Lower leg skin (tissue), 3 donors: ENCODE results near the gene SP1.

Experiments used
- POLR2A ChIP-seq, 2 donors: fragments of 450-650 bp; IDR thresholded peaks; one replicate each; pipeline ENCODE4 v1.6.1; 2016 to 2017; ENCODE audit warnings: antibody characterized with exemption in 2 of 2, mild to moderate bottlenecking in 1 of 2, moderate library complexity in 1 of 2
- TF ChIP-seq, protein P1 (sequence below), 3 donors: fragments of 450-650 bp; IDR thresholded peaks; one replicate each; pipeline ENCODE4 v1.5.1; 2016; ENCODE audit warnings: antibody characterized with exemption in 3 of 3, mild to moderate bottlenecking in 3 of 3, moderate library complexity in 2 of 3

DNA sequence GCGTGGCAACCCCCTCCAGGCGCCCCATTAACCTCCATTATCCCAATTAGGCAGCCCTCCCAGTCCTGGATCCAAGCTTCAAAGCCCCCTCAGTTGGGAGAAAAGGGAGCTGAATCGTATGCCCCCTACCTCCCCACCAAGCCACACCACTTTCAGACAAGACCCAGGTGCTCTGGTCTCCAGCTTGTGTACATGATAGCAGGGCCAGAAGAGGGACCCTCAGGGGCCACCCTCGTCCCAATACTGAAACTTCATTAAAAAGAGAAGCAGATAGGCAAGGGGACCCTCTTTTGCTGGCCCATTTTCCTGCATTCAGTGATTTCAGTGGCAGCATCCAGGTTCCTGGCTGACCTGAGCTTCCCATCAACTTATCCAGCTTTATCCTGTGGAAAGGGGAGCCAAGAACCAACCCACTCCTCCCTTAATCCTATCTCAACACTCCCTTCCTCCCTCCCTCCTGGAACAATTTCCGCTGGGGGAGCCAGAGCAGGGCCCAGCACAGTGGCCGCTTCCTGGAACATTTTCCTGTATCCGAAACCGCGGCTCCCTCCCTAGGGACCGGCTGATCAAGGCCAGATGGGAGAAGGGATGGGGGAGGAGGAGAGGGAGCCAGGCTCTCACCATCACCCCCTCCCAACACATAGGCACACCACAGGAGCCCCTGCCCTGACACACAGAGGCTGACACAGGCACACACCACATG, 34.3 kb upstream of the SP1 start:
- TF ChIP-seq, protein P1, sequence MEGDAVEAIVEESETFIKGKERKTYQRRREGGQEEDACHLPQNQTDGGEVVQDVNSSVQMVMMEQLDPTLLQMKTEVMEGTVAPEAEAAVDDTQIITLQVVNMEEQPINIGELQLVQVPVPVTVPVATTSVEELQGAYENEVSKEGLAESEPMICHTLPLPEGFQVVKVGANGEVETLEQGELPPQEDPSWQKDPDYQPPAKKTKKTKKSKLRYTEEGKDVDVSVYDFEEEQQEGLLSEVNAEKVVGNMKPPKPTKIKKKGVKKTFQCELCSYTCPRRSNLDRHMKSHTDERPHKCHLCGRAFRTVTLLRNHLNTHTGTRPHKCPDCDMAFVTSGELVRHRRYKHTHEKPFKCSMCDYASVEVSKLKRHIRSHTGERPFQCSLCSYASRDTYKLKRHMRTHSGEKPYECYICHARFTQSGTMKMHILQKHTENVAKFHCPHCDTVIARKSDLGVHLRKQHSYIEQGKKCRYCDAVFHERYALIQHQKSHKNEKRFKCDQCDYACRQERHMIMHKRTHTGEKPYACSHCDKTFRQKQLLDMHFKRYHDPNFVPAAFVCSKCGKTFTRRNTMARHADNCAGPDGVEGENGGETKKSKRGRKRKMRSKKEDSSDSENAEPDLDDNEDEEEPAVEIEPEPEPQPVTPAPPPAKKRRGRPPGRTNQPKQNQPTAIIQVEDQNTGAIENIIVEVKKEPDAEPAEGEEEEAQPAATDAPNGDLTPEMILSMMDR (IDR thresholded peaks at IDR 0.05): no peak
- TF ChIP-seq POLR2A (IDR thresholded peaks at IDR 0.05): no peak
